Measurements from ENCODE around the gene MEI1. TPM values are rescaled to one million over a fixed set of nuclear protein-coding genes. Genes with fewer than 3 reads are reported as not detected.

The MEI1 gene
- total RNA-seq, 1 donor, result 0.36 TPM

- H3K4me2 ChIP-seq (ENCODE audit: insufficient read depth, low read length), result no peak overlapping the region
- DNase-seq (ENCODE audit: insufficient read length, low spot score, missing footprints), result no peak
- H3K79me2 ChIP-seq (ENCODE audit: insufficient read depth, low read length), result no peaks in the 10 kb centered on the region
- H3K4me3 ChIP-seq (ENCODE audit: insufficient read depth, low read length), result no peak overlapping the region
- H3K9me3 ChIP-seq (ENCODE audit: low read depth, low read length), result no peaks in the 10 kb centered on the region
- TF ChIP-seq CTCF (IDR thresholded peaks at IDR 0.05; ENCODE audit: extremely low read depth, low read depth, low read length), result no peak
- no peak overlapping the region for H2AFZ ChIP-seq (ENCODE audit: low read length)
- no peaks in the 10 kb centered on the region for H3K36me3 ChIP-seq (ENCODE audit: insufficient read depth, low read length)
- no peaks in the 10 kb centered on the region for H3K27me3 ChIP-seq (ENCODE audit: insufficient read depth, low read length)
- no peaks in the 10 kb centered on the region for H4K20me1 ChIP-seq (ENCODE audit: insufficient read depth, low read length)
- peaks cover 25% of the 10 kb centered on the region for H3K4me1 ChIP-seq (ENCODE audit: insufficient read depth, low read length)
- H3K27ac ChIP-seq (ENCODE audit: low read depth, low read length), result no peak overlapping the region
Observed at GRCh38 chr22:41826021-41826420, 126.7 kb downstream of the MEI1 start.

GRCh38 chr22:41826430-41827383 lies 127.4 kb downstream of the MEI1 start:
- DNase-seq (ENCODE audit: insufficient read length, low spot score, missing footprints), result no peak
- no peak overlapping the region for H3K27ac ChIP-seq (ENCODE audit: low read depth, low read length)
- TF ChIP-seq CTCF (IDR thresholded peaks at IDR 0.05; ENCODE audit: extremely low read depth, low read depth, low read length), result no peak
- H3K36me3 ChIP-seq (ENCODE audit: insufficient read depth, low read length), result no peaks in the 10 kb centered on the region
- no peaks in the 10 kb centered on the region for H3K9me3 ChIP-seq (ENCODE audit: low read depth, low read length)
- H2AFZ ChIP-seq (ENCODE audit: low read length), result no peak overlapping the region
- H3K79me2 ChIP-seq (ENCODE audit: insufficient read depth, low read length), result no peaks in the 10 kb centered on the region
- H4K20me1 ChIP-seq (ENCODE audit: insufficient read depth, low read length), result no peaks in the 10 kb centered on the region
- no peaks in the 10 kb centered on the region for H3K27me3 ChIP-seq (ENCODE audit: insufficient read depth, low read length)
- peaks cover 25% of the 10 kb centered on the region for H3K4me1 ChIP-seq (ENCODE audit: insufficient read depth, low read length)
- H3K4me2 ChIP-seq (ENCODE audit: insufficient read depth, low read length), result no peak overlapping the region
- no peak overlapping the region for H3K4me3 ChIP-seq (ENCODE audit: insufficient read depth, low read length)

- Histone ChIP-seq H4K20me1 (ENCODE audit: insufficient read depth, low read length) (no peaks in the 10 kb centered on the region), H3K4me2 (ENCODE audit: insufficient read depth, low read length) (no peak overlapping the region), H3K27ac (ENCODE audit: low read depth, low read length) (no peak overlapping the region), H3K4me3 (ENCODE audit: insufficient read depth, low read length) (no peak overlapping the region), H3K9me3 (ENCODE audit: low read depth, low read length) (no peaks in the 10 kb centered on the region), H3K36me3 (ENCODE audit: insufficient read depth, low read length) (no peaks in the 10 kb centered on the region), H3K79me2 (ENCODE audit: insufficient read depth, low read length) (no peaks in the 10 kb centered on the region), H2AFZ (ENCODE audit: low read length) (no peak overlapping the region), H3K27me3 (ENCODE audit: insufficient read depth, low read length) (no peaks in the 10 kb centered on the region), H3K4me1 (ENCODE audit: insufficient read depth, low read length) (peaks cover 28% of the 10 kb centered on the region)
- TF ChIP-seq CTCF (IDR thresholded peaks at IDR 0.05; ENCODE audit: extremely low read depth, low read depth, low read length), result no peak
- no peak for DNase-seq (ENCODE audit: insufficient read length, low spot score, missing footprints)
Observed at GRCh38 chr22:41827671-41828070, 128.4 kb downstream of the MEI1 start.

DNA sequence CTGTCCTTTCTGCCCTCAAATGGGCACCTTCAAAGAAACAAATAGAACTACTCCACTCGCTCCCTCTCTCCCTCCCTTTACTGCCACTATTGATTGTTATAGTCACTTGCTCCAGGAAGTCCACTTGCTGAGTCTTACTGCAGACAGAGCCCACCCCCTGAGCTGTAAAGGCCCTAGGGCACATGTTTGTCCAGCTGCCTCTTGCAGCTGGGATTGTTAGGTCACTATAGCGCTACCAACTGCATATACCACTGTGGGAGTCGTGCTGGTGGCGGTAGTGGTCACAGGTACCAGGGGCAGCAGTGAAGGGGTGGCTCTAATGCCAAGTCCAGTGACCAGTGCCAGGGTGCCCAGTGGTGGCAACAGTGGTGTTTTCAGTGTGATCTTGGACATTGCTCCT lies 129.2 kb downstream of the MEI1 start:
- Histone ChIP-seq H3K27ac (ENCODE audit: low read depth, low read length) (no peak overlapping the region), H4K20me1 (ENCODE audit: insufficient read depth, low read length) (no peaks in the 10 kb centered on the region), H3K36me3 (ENCODE audit: insufficient read depth, low read length) (no peaks in the 10 kb centered on the region), H3K4me2 (ENCODE audit: insufficient read depth, low read length) (no peak overlapping the region), H3K4me1 (ENCODE audit: insufficient read depth, low read length) (peaks cover 24% of the 10 kb centered on the region), H3K27me3 (ENCODE audit: insufficient read depth, low read length) (no peaks in the 10 kb centered on the region), H3K4me3 (ENCODE audit: insufficient read depth, low read length) (no peak overlapping the region), H2AFZ (ENCODE audit: low read length) (no peak overlapping the region), H3K9me3 (ENCODE audit: low read depth, low read length) (no peaks in the 10 kb centered on the region), H3K79me2 (ENCODE audit: insufficient read depth, low read length) (peaks cover 5% of the 10 kb centered on the region)
- no peak for TF ChIP-seq CTCF (IDR thresholded peaks at IDR 0.05; ENCODE audit: extremely low read depth, low read depth, low read length)
- DNase-seq (ENCODE audit: insufficient read length, low spot score, missing footprints), result no peak

Data from osteoblast (primary cell).